Upper lobe of right lung (tissue), 1 donor: ENCODE measurements around the gene SYT1. TPM values are rescaled to one million over a fixed set of nuclear protein-coding genes. Genes with fewer than 3 reads are reported as not detected.

ENCODE experiments used
- ATAC-seq: fragments of 200-7000 bp; cut with Tn5 transposase; one replicate; pipeline ENCODE4 v1.9.1; 2020; ENCODE audit warnings: mild to moderate bottlenecking, moderate library complexity
- DNase-seq: peaks from one replicate; pipeline ENCODE4 v3.0.0-alpha.2; 2020
- H3K27ac ChIP-seq: fragments of 200-600 bp; one replicate; pipeline ENCODE4 v1.8.0; 2022
- H3K27me3 ChIP-seq: fragments of 200-600 bp; one replicate; pipeline ENCODE4 v1.8.0; 2022; ENCODE audit warnings: mild to moderate bottlenecking
- H3K36me3 ChIP-seq: fragments of 200-600 bp; one replicate; pipeline ENCODE4 v1.8.0; 2022
- H3K4me1 ChIP-seq: fragments of 200-600 bp; one replicate; pipeline ENCODE4 v1.8.0; 2022
- H3K4me3 ChIP-seq: fragments of 200-600 bp; one replicate; pipeline ENCODE4 v1.8.0; 2022; ENCODE audit warnings: mild to moderate bottlenecking
- H3K9me3 ChIP-seq: fragments of 200-600 bp; one replicate; pipeline ENCODE4 v1.8.0; 2022
- CTCF ChIP-seq: fragments of 200-600 bp; IDR thresholded peaks from one replicate; pipeline ENCODE4 v1.8.0; 2022; ENCODE audit warnings: antibody characterized with exemption
- intact Hi-C: fragments of 100-400 bp; cut with DNase I; formaldehyde crosslinking; loops from one replicate; pipeline ENCODE4 v1.11.0; 2022
- total RNA-seq: library from RNA; stranded (reverse); fragmentation: NEBNext Ultra II Directional; extraction: Animal tissue kit (Norgen Biotek cat#: 25700); gene quantifications from one replicate; pipeline ENCODE4 v1.2.1, GENCODE V29; 2021
- donor health status: DM: no; HTN: yes; CAD: no; lungs with severe emphysema.

Gene SYT1
- total RNA-seq, 1 donor from 2014 or later = 0.58 TPM

- Histone ChIP-seq H3K9me3 (no peaks in the 10 kb centered on the region), H3K4me1 (no peaks in the 10 kb centered on the region), H3K27me3 (no peaks in the 10 kb centered on the region), H3K36me3 (no peaks in the 10 kb centered on the region), H3K27ac (no peak overlapping the region), H3K4me3 (no peak overlapping the region)
- ATAC-seq = no peak
- no peak for TF ChIP-seq CTCF
- no peak for DNase-seq
- intact Hi-C loops = no loop called here
Measured at GRCh38 chr12:79351251-79351650, 486.7 kb downstream of the SYT1 start.

- ATAC-seq = no peak
Measured at GRCh38 chr12:79356216-79356615, 491.6 kb downstream of the SYT1 start.

GRCh38 chr12:79357048-79357447 lies 492.5 kb downstream of the SYT1 start:
- intact Hi-C loops = no loop called here

More at GRCh38 chr12:79356216-79356615, 491.6 kb downstream of the SYT1 start:
- H3K27ac ChIP-seq = no peak overlapping the region
- no peak for TF ChIP-seq CTCF
- DNase-seq = no peak
- H3K9me3 ChIP-seq = no peaks in the 10 kb centered on the region
- no peaks in the 10 kb centered on the region for H3K4me1 ChIP-seq
- no peaks in the 10 kb centered on the region for H3K36me3 ChIP-seq
- intact Hi-C loops = no loop called here
- no peak overlapping the region for H3K4me3 ChIP-seq
- no peaks in the 10 kb centered on the region for H3K27me3 ChIP-seq

GRCh38 chr12:79358716-79359300 lies 494.2 kb downstream of the SYT1 start:
- no peak for ATAC-seq
- Histone ChIP-seq H3K4me1 (no peaks in the 10 kb centered on the region), H3K4me3 (no peak overlapping the region), H3K27ac (no peak overlapping the region), H3K9me3 (no peaks in the 10 kb centered on the region), H3K36me3 (no peaks in the 10 kb centered on the region), H3K27me3 (no peaks in the 10 kb centered on the region)
- TF ChIP-seq CTCF = no peak
- intact Hi-C loops = no loop called here
- DNase-seq = no peak

More at GRCh38 chr12:79357048-79357447, 492.5 kb downstream of the SYT1 start:
- Histone ChIP-seq H3K9me3 (no peaks in the 10 kb centered on the region), H3K36me3 (no peaks in the 10 kb centered on the region), H3K27me3 (no peaks in the 10 kb centered on the region), H3K27ac (no peak overlapping the region), H3K4me1 (no peaks in the 10 kb centered on the region), H3K4me3 (no peak overlapping the region)
- DNase-seq (no peak), ATAC-seq (no peak)
- no peak for TF ChIP-seq CTCF

GRCh38 chr12:79360286-79360685 lies 495.7 kb downstream of the SYT1 start:
- TF ChIP-seq CTCF = no peak
- intact Hi-C loops = no loop called here
- no peak for ATAC-seq
- Histone ChIP-seq H3K36me3 (no peaks in the 10 kb centered on the region), H3K27ac (no peak overlapping the region), H3K4me1 (no peaks in the 10 kb centered on the region), H3K27me3 (no peaks in the 10 kb centered on the region), H3K9me3 (no peaks in the 10 kb centered on the region), H3K4me3 (no peak overlapping the region)
- DNase-seq = no peak

GRCh38 chr12:79360936-79361335 lies 496.4 kb downstream of the SYT1 start:
- TF ChIP-seq CTCF = no peak
- Histone ChIP-seq H3K4me3 (no peak overlapping the region), H3K27me3 (no peaks in the 10 kb centered on the region), H3K36me3 (no peaks in the 10 kb centered on the region), H3K9me3 (no peaks in the 10 kb centered on the region), H3K27ac (no peak overlapping the region), H3K4me1 (no peaks in the 10 kb centered on the region)
- intact Hi-C loops = no loop called here
- ATAC-seq (no peak), DNase-seq (no peak)
